Esophagus muscularis mucosa (tissue), 4 donors: ENCODE results near the gene TEX14. TPM values are rescaled to one million over a fixed set of nuclear protein-coding genes. Genes with fewer than 3 reads are reported as not detected.

Experiments
- DNase-seq: peaks from one replicate; pipeline ENCODE4 v3.0.0-alpha.2; 2017; ENCODE audit errors: extremely low spot score
- H3K27ac ChIP-seq, 4 donors: fragments of 200-600 bp; sonication (generic); replicated peaks in 1 of 4; 1 replicate in 3 of 4; 2 replicates in 1 of 4; pipeline ENCODE4 v1.5.1; 2016 to 2019; ENCODE audit warnings: mild to moderate bottlenecking in 1 of 4
- H3K27me3 ChIP-seq, 4 donors: fragments of 200-600 bp; sonication (generic); one replicate each; pipeline versions ENCODE4 v1.5.1 to v1.6.0; 2016 to 2019
- H3K36me3 ChIP-seq, 4 donors: fragments of 200-600 bp; sonication (generic); one replicate each; pipeline ENCODE4 v1.5.1; 2016 to 2019
- H3K4me1 ChIP-seq, 4 donors: fragments of 200-600 bp; sonication (generic); one replicate each; pipeline ENCODE4 v1.5.1; 2016 to 2019
- H3K4me3 ChIP-seq, 4 donors: fragments of 200-600 bp; sonication (generic); 1 replicate in 2 of 4; 2 replicates in 2 of 4; pipeline ENCODE4 v1.5.1; 2016 to 2019; ENCODE audit warnings: mild to moderate bottlenecking in 4 of 4, moderate library complexity in 1 of 4
- H3K9me3 ChIP-seq, 4 donors: fragments of 200-600 bp; sonication (generic); 1 replicate in 3 of 4; 2 replicates in 1 of 4; pipeline ENCODE4 v1.5.1; 2016 to 2019
- EP300 ChIP-seq: sonication (generic); formaldehyde crosslinking; IDR thresholded peaks from one replicate; pipeline ENCODE4 v1.6.1; 2017; ENCODE audit warnings: antibody characterized with exemption
- POLR2A ChIP-seq: fragments of 450-650 bp; IDR thresholded peaks from one replicate; pipeline ENCODE4 v1.6.1; 2017; ENCODE audit warnings: antibody characterized with exemption, moderate library complexity, mild to moderate bottlenecking, low read depth
- POLR2AphosphoS5 ChIP-seq, 2 donors: sonication (generic); formaldehyde crosslinking; IDR thresholded peaks; one replicate each; pipeline ENCODE4 v1.6.1; 2017; ENCODE audit warnings: antibody characterized with exemption in 2 of 2
- WGBS: methylation state at CpG from one replicate; pipeline ENCODE4 v1.1.5; 2018; 5-methylcytosine and 5-hydroxymethylcytosine counted together
- intact Hi-C: fragments of 100-400 bp; cut with DNase I; formaldehyde crosslinking; loops from one replicate; pipeline ENCODE4 v1.15.1; 2023
- total RNA-seq, 4 donors: library from RNA; depleted of rRNA; stranded (reverse); fragments of >200 nt; gene quantifications; one replicate each; pipeline versions ENCODE4 v1.1.0 to v1.2.1, GENCODE V29; 2016
- TF ChIP-seq, protein P1 (sequence below), 3 experiments: fragments of 200-600 bp in 2 of 3; fragments of 450-650 bp in 1 of 3; sonication (generic) in 2 of 3; IDR thresholded peaks; one replicate each; pipeline ENCODE4 v1.5.1; 2017 to 2019; ENCODE audit warnings: antibody characterized with exemption in 3 of 3, mild to moderate bottlenecking in 2 of 3, moderate library complexity in 1 of 3

TEX14 gene, protein sequence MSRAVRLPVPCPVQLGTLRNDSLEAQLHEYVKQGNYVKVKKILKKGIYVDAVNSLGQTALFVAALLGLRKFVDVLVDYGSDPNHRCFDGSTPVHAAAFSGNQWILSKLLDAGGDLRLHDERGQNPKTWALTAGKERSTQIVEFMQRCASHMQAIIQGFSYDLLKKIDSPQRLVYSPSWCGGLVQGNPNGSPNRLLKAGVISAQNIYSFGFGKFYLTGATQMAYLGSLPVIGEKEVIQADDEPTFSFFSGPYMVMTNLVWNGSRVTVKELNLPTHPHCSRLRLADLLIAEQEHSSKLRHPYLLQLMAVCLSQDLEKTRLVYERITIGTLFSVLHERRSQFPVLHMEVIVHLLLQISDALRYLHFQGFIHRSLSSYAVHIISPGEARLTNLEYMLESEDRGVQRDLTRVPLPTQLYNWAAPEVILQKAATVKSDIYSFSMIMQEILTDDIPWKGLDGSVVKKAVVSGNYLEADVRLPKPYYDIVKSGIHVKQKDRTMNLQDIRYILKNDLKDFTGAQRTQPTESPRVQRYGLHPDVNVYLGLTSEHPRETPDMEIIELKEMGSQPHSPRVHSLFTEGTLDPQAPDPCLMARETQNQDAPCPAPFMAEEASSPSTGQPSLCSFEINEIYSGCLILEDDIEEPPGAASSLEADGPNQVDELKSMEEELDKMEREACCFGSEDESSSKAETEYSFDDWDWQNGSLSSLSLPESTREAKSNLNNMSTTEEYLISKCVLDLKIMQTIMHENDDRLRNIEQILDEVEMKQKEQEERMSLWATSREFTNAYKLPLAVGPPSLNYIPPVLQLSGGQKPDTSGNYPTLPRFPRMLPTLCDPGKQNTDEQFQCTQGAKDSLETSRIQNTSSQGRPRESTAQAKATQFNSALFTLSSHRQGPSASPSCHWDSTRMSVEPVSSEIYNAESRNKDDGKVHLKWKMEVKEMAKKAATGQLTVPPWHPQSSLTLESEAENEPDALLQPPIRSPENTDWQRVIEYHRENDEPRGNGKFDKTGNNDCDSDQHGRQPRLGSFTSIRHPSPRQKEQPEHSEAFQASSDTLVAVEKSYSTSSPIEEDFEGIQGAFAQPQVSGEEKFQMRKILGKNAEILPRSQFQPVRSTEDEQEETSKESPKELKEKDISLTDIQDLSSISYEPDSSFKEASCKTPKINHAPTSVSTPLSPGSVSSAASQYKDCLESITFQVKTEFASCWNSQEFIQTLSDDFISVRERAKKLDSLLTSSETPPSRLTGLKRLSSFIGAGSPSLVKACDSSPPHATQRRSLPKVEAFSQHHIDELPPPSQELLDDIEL (N-terminal part only)
- under 1 TPM; under 0.01 to 0.19 (median 0.11) TPM for total RNA-seq

DNA sequence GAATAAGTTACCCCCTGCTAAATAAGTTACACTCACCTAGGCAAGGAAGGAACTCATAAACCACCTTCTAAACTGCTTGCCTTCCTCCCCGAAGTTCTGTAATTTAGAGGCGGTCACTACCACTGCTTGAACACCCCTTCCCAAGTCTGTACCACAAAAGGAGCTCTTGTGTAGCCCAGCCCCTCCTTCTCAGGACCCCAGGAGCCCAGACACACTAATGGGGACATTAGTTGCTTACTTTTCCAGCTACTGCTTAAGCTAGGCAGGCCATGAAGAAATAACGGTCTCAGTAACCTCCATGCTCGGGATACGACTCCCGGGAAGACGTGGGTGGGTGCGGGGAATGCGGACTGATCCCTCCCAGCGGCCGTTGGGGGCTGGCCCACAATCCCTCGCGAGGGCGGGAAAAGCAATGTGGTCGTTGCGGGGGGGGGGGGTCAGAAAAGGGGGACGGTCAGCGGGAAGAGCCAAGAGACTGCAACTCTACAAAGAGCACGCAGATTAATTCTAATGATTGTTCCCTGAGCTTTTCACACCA is at the start of gene TEX14:
TEX14 (minus strand) TSS at position 345 of the 538 bp plus-strand sequence. CDS start 40,044 bp downstream, outside the sequence.
- peaks cover 0 to 17% (median 4%) of the 10 kb centered on the region in 4 donors for H3K36me3 ChIP-seq
- 84% methylated on average over 19 of the region's 19 CpGs for WGBS
- peak within 1 kb of the TSS; percentile 82 to 86 (median 84) for H3K27ac ChIP-seq
- no peak for DNase-seq
- intact Hi-C loops: loop anchor here (2.0 to 10.0 kb wide), 2 partner anchors 61 to 107 kb away; no protein-coding TSS in a partner anchor
- no peaks in the 10 kb centered on the region for H3K9me3 ChIP-seq
- TF ChIP-seq POLR2A: no peak
- H3K27me3 ChIP-seq: no peaks in the 10 kb centered on the region
- peak within 1 kb of the TSS; percentile 65 to 75 (median 72) for H3K4me3 ChIP-seq
- H3K4me1 ChIP-seq: peaks cover 13 to 22% (median 15%) of the 10 kb centered on the region in 4 donors

DNA sequence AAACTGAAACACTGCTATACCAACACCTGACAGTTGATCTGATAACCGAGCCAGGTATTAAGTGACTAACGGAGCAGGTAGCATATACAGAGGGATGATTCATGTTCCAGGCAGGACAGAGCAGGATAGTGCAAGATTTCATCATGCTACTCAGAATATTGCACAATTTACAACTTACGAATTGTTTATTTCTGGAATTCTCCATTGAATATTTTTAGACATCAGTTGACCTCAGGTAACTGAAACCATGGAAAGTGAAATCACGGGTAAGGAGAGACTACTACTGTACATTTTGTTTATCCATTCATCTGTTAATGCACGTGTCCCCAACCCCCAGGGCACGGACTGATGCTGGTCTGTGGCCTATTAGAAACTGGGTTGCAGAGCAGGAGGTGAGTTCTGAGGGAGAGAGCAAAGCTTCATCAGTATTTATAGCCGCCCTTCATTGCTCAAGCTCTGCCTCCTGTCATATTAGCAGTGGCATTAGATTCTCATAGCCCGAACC is 49.3 kb upstream of the TEX14 start:
- 87% methylated on average over 8 of the region's 8 CpGs for WGBS
- intact Hi-C loops: no loop called here

DNA sequence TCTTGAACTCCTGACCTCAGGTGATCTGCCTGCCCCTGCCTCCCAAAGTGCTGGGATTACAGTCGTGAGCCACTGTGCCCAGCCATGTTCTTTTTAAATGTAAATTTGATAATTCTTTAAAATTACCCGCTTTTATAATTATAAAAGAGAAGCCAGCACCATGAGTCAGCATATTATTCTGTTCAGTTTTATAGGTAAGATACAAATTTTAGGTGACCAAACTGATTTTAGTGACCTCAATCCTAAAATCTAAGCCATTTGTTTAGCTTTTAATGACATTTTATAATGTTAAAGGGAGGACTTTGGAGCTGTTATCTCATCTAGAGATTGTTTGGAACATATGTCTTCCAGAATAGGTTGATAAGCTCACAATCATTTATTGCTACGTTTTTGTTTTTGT is 43.0 kb upstream of the TEX14 start:
- Histone ChIP-seq H3K4me1 (no peaks in the 10 kb centered on the region), H3K9me3 (no peaks in the 10 kb centered on the region), H3K4me3 (no peak overlapping the region), H3K27me3 (no peaks in the 10 kb centered on the region), H3K27ac (no peak overlapping the region), H3K36me3 (peaks cover 0 to 49% (median 11%) of the 10 kb centered on the region in 4 donors)
- no peak for DNase-seq
- no peak for TF ChIP-seq POLR2AphosphoS5 (IDR thresholded peaks at IDR 0.05)
- no peak for TF ChIP-seq POLR2A
- TF ChIP-seq, protein P1, sequence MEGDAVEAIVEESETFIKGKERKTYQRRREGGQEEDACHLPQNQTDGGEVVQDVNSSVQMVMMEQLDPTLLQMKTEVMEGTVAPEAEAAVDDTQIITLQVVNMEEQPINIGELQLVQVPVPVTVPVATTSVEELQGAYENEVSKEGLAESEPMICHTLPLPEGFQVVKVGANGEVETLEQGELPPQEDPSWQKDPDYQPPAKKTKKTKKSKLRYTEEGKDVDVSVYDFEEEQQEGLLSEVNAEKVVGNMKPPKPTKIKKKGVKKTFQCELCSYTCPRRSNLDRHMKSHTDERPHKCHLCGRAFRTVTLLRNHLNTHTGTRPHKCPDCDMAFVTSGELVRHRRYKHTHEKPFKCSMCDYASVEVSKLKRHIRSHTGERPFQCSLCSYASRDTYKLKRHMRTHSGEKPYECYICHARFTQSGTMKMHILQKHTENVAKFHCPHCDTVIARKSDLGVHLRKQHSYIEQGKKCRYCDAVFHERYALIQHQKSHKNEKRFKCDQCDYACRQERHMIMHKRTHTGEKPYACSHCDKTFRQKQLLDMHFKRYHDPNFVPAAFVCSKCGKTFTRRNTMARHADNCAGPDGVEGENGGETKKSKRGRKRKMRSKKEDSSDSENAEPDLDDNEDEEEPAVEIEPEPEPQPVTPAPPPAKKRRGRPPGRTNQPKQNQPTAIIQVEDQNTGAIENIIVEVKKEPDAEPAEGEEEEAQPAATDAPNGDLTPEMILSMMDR (IDR thresholded peaks at IDR 0.05): no peak
- no peak for TF ChIP-seq EP300
- intact Hi-C loops: no loop called here
- WGBS: 90% methylated on average over 3 of the region's 3 CpGs

More for the DNA sequence above, 49.3 kb upstream of the TEX14 start:
- Histone ChIP-seq H3K4me1 (no peaks in the 10 kb centered on the region), H3K27me3 (no peaks in the 10 kb centered on the region), H3K27ac (no peak overlapping the region), H3K36me3 (peaks cover 0 to 2% (median 0%) of the 10 kb centered on the region in 4 donors), H3K4me3 (no peak overlapping the region), H3K9me3 (no peaks in the 10 kb centered on the region)
- DNase-seq: no peak
- TF ChIP-seq EP300 (no peak), POLR2AphosphoS5 (IDR thresholded peaks at IDR 0.05) (no peak), POLR2A (no peak)
- TF ChIP-seq, protein P1 (IDR thresholded peaks at IDR 0.05): no peak

DNA sequence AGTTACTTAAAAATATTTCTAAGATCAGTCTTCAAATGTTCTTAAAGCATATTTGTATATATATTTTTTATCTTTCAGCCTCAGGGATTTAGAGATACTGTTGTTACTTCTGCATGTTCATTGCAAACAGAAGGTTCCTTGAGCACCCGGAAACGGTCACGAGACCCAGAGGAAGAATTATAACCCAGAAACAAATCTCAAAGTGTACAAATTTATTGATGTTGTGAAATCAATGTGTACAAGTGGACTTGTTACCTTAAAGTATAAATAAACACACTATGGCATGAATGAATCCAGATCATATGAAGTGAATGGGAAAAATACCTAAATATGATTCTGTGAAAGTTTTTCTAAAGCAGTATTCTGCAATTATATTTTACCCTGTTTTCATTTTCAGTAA is 42.2 kb upstream of the TEX14 start:
- Histone ChIP-seq H3K4me3 (no peak overlapping the region), H3K4me1 (no peaks in the 10 kb centered on the region), H3K27me3 (no peaks in the 10 kb centered on the region), H3K27ac (no peak overlapping the region), H3K9me3 (no peaks in the 10 kb centered on the region), H3K36me3 (peaks cover 0 to 55% (median 14%) of the 10 kb centered on the region in 4 donors)
- no peak for DNase-seq
- 95% methylated on average over 3 of the region's 3 CpGs for WGBS
- intact Hi-C loops: no loop called here
- TF ChIP-seq EP300: no peak
- TF ChIP-seq, protein P1 (IDR thresholded peaks at IDR 0.05): no peak
- TF ChIP-seq POLR2AphosphoS5 (IDR thresholded peaks at IDR 0.05): no peak
- no peak for TF ChIP-seq POLR2A
